GM19438 (cell line): ENCODE results near the gene SMIM3.

Experiments used
- ATAC-seq: cut with Tn5 transposase; IDR thresholded peaks from one replicate; pipeline ENCODE4 v1.9.1; 2021; ENCODE audit warnings: low read depth; ENCODE audit not compliant: unreplicated experiment

The SMIM3 gene

GRCh38 chr5:150764530-150764929, 14.0 kb upstream of the SMIM3 start:
- no peak for ATAC-seq

DNA sequence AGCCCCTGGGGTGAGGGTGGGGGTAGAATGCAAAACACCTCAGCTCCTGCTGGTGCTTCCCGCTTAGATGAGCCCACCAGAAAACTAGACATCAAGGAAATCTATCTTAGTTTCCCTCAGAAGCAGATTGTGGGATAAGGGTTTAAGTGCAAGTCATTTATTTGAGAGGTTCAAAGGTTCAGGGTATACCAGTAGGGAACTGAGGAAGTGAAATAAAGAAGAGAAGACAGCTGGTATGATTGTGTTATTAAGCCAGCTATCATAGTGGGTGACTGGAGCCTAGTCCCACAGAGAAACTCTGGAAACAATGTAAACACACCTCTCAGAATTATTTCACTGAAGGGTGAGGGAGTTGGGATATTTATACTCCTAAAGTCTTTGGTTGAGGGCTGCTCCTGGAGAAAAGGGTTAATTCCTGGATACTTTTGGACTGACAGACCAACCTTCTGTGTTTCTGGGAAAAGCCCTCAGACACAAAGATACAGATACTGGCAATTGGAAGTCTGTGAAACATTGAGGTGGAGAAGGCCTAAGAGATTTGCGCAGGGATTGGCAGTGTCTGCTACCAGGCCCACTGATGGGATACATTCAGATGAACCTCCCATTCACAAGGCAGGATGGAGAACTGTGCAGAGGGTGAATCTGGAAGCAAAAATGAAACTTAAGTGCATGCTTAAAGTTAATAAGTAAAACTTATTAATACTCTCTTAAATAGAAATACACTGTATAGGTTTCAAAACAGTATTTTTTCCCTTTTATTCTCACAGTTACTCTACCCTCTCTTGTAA, 13.4 kb upstream of the SMIM3 start:
- ATAC-seq, result no peak

DNA sequence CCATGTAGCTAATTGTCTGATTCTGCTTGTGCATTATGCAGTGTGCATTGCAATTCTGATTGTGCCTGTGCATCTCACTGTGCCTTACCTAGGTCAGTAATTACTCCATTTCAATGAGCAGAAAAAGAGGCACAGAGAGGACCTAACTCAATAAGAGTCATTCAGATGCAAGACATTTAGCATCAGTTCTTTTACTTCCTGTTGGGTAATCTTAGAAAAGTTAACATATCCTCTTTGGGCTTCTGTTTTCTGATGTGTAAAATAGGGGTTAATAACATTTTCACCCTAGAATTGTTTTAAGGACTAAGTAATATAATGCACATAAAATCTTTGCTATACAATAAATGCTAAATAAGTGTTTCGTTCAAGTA, 12.8 kb upstream of the SMIM3 start:
- ATAC-seq, result no peak

GRCh38 chr5:150766251-150766650, 12.3 kb upstream of the SMIM3 start:
- ATAC-seq, result no peak

GRCh38 chr5:150771034-150771795, 7.3 kb upstream of the SMIM3 start:
- ATAC-seq, result no peak

DNA sequence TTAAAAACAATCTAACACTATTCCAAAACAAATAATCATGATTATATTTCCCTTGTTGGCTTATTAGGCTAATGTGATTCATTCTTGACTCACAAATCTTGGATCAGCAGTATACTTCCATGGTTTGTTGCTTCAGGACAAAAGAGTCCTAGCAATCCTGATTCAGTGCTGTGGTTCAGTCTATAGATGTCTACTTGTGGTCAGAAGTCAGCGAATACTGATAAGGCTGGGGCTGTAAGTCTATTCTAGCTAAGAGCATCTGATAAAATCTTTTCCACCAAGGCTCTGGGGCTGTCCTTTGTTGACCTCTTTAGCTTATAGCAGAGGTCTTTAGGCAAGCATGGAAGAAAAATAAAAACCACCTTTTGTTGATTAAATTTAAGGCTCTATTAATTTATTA, 4.4 kb upstream of the SMIM3 start:
- no peak for ATAC-seq

GRCh38 chr5:150777685-150778084, 872 bp upstream of the SMIM3 start:
- ATAC-seq, result no peak

DNA sequence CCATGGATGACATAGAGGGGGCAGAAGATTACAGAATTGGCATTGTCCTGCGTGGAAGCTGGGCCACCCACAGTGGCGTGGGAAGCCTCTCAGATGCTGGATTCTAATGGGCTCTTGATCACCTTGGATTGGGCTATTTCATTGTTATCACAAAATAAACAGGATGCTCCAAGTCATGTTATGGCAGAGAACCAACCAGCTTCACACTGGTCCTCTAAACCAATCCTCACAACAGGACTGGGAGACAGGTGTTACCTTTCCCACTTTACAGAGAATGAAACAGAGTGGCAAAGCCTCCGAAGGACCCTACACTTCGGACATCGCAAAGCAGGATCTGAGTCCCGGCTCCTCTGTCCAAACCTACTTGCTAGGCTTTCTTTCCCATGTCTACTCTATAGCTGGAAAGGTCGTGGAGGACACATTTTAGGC, 455 bp upstream of the SMIM3 start:
- peak; percentile 4 for ATAC-seq

DNA sequence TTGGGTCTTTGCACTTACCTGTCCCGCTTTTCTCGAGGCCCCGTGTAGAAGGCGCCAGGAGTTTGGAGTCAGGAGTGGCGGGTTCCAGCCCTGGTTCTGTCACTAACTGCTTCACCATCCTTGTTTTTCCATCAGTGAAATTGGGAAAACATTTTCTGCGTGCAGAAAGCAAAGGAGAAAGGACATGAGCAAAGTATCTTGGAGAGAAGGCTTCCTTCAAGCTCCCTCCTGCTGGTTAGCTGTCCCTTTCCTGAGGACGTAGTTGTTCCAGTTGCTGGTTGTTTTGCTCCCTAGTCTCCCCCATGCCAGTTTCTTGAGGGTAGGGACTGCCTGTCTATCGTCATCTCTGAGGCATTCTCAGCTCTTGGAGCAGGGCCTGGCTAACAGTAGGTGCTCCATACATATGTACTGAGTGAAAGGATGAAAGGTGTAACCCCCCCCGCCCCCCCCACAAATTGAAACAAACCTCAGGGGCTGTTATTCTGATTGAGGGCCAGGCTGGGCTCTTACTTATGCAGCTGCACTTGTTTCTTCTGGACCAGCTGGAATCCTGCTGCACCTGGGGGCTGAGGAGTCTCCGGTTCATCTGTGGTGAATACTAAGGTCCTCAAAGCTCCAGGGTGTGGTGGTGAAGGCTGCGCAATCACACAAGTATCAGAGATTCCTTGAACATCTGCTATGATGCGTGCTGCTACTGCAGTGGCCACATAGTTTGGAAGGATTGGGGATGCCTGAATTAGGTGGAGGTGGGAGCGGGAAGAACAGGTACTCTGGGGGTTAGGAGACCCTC, 1.0 kb downstream of the SMIM3 start:
- ATAC-seq, result no peak

GRCh38 chr5:150780187-150780692, 1.7 kb downstream of the SMIM3 start:
- ATAC-seq, result peak; percentile 47

GRCh38 chr5:150780816-150781221, 2.3 kb downstream of the SMIM3 start:
- no peak for ATAC-seq

DNA sequence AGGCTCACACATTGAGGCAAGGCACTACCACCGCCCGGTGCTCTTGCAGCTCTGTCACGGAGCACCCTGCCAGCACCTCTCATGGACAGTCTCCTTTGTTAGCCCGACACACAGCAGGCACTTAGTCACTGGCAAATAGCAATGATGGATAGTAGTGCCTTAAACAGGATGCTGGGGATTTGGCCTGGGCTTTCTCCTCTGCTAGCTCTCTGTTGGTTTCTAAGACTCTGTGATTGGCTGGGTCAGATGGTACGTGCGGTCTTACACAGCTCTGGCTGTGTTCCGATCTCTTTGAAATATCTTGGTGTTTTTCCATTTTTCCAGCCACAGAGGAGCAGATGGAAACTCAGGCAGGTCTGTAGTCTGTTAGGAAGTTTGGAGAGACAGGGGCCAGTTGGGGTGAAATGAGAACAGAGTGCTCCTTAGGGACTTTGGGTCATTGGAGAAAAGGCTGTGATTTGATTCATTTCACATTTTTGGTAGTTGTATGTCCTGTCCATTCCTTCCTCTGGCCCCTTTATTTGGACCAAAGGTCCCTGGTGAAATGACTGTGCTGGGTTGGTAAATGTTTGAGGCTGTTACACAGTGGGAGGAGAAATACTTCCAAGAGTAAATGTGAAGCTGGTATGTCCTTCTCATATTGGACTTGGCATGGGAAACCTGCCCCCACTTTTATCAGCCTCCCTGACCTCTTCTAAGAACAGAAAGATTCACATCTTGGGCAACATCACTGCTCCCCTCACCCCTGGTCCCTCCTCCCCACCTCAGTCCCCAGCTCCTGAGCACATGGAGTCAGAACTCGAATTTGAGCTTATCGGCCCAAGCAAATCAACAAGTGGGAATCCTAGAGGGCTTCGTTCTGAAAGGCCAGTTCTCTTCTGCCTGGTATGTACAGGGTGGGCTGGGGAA, 3.4 kb downstream of the SMIM3 start:
- ATAC-seq, result no peak

DNA sequence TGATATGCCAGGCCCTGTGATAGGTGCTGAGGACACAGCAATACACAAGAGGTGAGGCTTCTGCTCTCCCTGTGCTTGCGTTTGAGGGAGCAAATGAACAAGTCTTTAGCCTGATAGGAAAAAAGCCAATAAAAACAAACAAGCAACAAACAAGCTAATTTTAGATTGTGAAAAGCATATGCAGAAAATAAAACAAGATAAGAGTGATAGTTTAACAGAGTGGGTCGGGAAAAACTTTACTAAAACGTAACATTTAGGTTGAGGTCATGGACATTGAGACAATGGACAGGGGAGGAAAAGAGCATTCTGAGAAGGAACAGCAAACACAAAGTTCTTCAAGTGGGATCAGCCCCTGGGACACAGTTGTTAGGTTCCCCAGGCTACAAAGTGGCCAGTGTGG, 4.3 kb downstream of the SMIM3 start:
- no peak for ATAC-seq

GRCh38 chr5:150783422-150783928, 4.9 kb downstream of the SMIM3 start:
- peak; percentile 48 for ATAC-seq

DNA sequence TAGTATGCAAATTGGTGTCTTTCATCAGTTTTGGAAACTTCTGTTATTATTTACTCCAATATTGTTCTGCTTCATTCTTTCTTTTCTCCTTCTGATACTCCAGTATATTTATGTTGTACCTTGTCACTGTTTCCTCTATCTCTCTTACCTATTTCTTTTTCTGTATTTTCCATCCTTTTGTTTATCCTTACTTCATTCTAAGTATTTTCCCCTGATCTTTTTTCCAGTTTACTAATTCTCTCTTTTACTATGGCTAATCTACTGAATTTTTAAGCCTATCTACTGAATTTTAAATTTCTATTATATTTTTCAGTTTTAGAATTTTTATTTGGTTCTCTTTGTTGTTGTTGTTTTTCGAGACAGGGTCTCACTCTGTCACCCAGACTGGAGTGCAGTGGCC, 7.4 kb downstream of the SMIM3 start:
- no peak for ATAC-seq

DNA sequence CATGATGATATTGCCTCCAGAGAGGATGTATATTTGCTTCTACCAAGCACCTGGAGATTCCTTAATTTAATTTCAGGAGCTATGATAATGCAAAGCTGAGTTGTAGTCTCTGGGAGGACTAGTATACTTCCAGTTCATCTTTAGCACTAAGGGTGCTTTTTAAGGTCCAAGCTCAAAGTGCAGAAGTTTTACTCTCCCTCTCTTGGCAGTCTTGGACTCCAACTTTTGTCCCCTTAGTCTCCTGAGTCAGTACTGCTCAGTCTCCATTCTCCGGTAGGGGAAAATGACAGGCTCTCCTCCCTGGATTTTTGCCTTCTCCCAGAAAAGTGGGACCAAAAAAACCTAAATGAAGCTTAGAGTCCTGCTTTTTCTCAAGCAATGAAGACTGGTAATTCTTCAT, 8.3 kb downstream of the SMIM3 start:
- no peak for ATAC-seq

DNA sequence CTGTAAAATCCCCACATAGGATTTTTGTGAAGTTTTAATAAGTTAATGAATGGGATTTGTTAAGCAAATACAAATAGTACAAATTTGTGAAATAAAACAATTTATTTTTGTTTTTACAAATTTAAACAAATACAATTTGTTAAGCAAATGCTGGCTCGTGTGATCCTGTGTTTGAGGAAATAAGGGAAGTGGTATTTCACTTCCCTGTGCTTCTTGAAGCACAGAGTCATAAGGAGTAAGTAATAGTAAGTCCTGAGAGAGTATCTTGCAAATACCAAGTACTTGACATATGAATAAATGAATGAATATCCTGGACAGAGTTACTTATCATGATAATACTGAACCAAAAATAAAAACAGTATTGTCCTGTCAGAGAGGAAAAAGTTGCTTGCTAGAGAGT, 9.1 kb downstream of the SMIM3 start:
- ATAC-seq, result no peak

DNA sequence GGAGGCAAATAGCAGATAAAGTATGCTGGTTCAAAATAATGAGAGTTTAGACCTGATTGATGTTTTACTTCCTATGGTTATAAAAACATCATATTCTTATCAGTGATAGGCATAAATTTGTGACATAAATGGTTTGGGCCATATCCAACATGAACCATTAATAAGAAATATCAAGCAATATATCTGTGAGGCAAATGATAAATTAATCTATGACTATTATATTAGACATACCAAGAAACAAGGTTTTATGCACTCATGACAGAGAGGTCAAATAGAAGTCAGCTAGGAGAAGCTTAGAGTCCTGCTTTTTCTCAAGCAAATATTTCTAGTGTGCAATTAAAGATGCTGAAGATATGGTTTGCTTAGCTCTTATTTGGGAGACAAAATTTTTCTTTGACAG, 10.4 kb downstream of the SMIM3 start:
- ATAC-seq, result no peak

- ATAC-seq, result no peak
These were observed 10.9 kb downstream of the SMIM3 start for GRCh38 chr5:150789450-150789849.
